Ammon's horn (tissue), 1 donor: ENCODE results near the gene GPRC5C.
A peak's percentile ranks its signal among the peaks of the same experiment; 100 is the strongest.

Source experiments
- DNase-seq: peaks from one replicate; pipeline ENCODE4 v3.0.0-alpha.2; 2016; ENCODE audit warnings: low spot score

The GPRC5C gene

GRCh38 chr17:74452033-74452840 is 20.3 kb downstream of the GPRC5C start:
- no peak for DNase-seq

- no peak for DNase-seq
These were observed 21.2 kb downstream of the GPRC5C start for GRCh38 chr17:74452841-74453661.

GRCh38 chr17:74453665-74454196 is 21.8 kb downstream of the GPRC5C start:
- DNase-seq = no peak

GRCh38 chr17:74454197-74455024 is 22.5 kb downstream of the GPRC5C start:
- peak; percentile 89 for DNase-seq

- DNase-seq = no peak
These were observed 23.2 kb downstream of the GPRC5C start for GRCh38 chr17:74455025-74455545.

GRCh38 chr17:74455821-74456220 is 23.9 kb downstream of the GPRC5C start:
- DNase-seq = peak; percentile 35

GRCh38 chr17:74457146-74457819 is 25.4 kb downstream of the GPRC5C start:
- peak; percentile 88 for DNase-seq

GRCh38 chr17:74457820-74458166 is 25.9 kb downstream of the GPRC5C start:
- DNase-seq = no peak

GRCh38 chr17:74458835-74459234 is 26.9 kb downstream of the GPRC5C start:
- no peak for DNase-seq

- no peak for DNase-seq
These were observed 27.7 kb downstream of the GPRC5C start for GRCh38 chr17:74459622-74460021.

- DNase-seq = no peak
These were observed 28.4 kb downstream of the GPRC5C start for GRCh38 chr17:74460241-74460640.

GRCh38 chr17:74460996-74461395 is 29.1 kb downstream of the GPRC5C start:
- DNase-seq = no peak

GRCh38 chr17:74461611-74462010 is 29.7 kb downstream of the GPRC5C start:
- DNase-seq = no peak

- DNase-seq = no peak
These were observed 33.0 kb downstream of the GPRC5C start for GRCh38 chr17:74464730-74465377.

GRCh38 chr17:74465378-74466110 is 33.7 kb downstream of the GPRC5C start:
- no peak for DNase-seq

- peak; percentile 58 for DNase-seq
These were observed 34.4 kb downstream of the GPRC5C start, which contains the start of gene CD300A for GRCh38 chr17:74466111-74466827. TSS of gene CD300A (plus strand) at chr17:74466634. CDS start at chr17:74466704, 70 bp downstream.

GRCh38 chr17:74466828-74467184 is 34.9 kb downstream of the GPRC5C start:
- no peak for DNase-seq

GRCh38 chr17:74467221-74467951 is 35.5 kb downstream of the GPRC5C start:
- peak; percentile 55 for DNase-seq

- no peak for DNase-seq
These were observed 39.5 kb downstream of the GPRC5C start for GRCh38 chr17:74471341-74471740.
